ENCODE data around the gene USE1.

USE1 gene

DNA sequence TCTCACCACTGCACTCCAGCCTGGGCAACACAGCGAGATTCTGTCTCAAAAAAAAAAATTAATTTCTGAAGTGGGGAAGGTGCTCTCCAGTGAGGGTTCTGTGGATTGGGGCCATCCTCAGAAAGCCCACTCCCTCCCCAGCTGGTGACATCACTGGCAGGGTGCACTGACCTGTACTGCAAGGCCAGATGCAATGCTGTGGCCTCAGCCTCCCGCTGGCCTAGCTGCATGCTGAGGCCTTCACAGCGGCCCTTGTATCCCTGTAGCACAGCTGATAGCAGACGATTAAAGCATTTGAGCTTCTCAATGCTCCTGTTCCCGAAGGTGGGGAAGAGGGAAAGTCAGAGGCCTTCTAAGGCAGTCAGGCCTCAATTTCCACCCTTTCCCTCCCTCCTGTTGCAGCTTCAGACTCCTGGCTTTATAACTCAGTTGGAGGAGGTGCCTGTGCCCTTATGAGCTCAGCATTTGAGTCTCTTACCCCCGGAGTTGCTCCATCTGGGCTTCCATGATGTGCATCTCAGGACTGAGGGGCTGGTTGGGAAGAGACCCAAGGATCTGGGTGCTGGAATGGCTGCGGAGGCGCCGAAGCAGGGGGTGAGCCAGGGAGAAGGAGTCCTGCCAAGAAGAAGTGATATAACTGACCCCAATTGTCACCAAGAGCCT, 44.1 kb downstream of the USE1 start:
- DNase-seq: no peak

DNA sequence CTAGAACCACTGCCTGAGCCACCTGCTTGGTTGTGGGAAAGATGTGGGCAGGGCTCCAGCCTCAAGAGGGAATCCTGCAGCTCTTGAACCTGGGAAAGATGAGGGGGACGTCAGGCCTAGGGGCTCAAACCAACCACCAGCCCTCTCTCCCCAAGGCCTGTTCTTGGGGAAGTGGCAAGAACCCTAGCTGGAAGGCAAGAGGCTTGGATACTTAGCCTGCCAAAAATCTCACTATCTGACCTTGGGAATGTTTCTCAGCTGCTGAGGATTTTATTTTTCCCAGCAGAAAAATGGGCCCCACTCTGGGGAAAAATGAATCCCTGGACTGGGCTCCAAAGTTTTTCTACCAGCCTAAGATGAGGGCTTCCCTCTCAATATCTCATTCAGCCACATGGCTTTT, 44.8 kb downstream of the USE1 start:
- no peak for DNase-seq

DNA sequence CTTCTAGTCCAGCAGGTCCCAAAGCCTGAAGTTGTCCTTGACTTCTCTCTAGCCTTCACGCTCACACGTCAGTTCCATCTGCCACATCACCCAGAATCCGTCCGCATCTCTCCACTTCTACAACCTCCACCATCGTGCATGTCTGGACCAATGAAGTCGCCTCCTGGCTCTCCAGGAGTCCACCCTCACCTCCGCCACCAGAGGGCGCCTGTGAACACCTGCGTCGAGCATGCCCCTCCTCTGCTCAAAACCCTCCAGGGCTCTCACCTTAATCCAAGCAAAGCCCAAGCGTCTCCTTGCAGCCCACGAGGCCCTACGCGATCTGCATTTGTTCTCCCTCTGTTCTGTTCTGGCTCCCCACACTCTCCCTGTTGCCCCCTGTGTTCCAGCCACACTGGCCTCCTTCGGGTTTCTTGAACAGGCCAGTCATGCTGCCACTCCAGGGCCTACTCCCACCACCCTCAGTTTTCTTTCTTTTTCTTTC, 45.7 kb downstream of the USE1 start:
- DNase-seq: peak; percentile 82 to 83

DNA sequence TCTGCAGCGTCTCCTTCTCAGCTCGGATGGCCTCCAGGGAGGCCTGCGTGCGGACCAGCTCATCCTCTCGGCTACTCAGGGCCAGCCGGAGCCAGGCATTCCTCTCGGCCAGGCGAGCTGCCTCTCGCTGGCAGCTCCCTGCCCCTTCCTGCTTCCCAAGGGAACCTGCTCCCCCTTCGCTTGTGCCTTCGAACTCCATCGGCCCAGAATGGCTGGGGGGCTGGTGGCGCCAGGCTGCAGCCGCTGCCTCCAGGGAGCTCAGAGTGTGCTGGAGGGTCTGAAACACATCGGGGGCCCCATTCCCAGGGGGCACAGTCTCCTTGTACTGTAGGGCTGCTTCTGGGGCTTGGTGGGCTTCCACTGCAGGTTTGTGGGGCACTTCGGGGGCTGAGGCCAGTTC, 47.4 kb downstream of the USE1 start:
- no peak for DNase-seq

DNA sequence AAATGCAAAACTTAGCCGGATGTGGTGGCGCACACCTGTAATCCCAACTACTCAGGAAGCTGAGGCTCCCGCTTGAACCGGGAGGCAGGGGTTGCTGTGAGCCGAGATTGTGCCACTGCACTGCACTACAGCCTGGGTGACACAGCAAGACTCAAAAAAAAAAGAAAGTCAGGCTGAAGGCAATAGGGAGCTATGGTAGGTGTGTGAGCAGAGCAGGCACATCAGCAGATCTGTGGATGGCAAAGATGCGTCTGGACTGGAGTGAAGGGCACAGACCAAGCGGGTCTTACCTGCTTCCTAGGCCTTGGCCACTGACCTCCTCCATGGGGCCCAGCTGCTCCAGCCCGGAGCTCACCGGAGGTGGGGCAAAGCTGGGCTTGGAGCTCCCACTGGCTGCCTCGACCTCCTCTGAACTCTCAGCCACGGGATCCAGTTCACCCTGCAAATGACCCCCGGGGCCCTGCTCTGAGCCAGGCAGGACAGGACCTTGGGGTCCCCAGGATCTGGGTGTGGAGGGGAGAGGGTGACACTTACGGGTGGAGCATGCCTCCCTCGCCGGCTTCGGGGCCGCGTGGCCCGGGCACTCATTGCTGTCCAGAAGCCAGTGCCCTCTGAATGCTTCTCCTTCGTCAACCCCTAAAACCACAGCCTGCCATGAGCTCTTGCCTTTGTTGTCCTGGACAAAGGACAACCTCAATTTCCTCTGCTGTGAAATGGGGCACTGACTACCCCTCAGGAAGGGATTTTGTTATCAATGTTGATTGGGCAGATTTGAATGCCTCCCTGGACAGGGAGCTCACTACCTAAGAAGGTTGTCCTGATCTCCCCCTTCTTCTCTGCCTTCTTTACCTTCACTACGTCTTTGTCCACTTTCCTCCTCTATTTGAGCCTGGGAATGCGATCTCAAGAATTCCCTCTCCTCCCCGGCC, 48.8 kb downstream of the USE1 start:
- no peak for DNase-seq

DNA sequence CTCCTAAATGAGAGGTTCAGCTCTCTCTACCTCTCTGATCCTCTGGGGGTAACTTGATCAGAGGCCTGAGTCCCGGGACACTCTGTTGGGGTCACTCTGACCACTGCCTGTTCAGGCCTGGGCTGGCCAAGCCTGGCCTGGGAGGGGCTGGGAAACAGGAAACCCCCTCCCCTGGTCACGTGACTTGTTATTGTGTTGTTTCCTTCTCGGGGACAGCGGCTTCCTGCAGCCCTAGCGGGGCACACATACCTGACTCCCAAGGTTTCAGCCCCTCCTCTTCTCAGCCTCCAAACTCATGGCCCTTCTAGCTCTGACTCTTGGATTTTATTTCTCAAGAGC, 49.5 kb downstream of the USE1 start, which contains the start of gene USHBP1:
Gene USHBP1, minus strand, starts transcription at position 105 of the 339 bp plus-strand sequence. CDS start 446 bp downstream, outside the sequence.
- DNase-seq: no peak

DNA sequence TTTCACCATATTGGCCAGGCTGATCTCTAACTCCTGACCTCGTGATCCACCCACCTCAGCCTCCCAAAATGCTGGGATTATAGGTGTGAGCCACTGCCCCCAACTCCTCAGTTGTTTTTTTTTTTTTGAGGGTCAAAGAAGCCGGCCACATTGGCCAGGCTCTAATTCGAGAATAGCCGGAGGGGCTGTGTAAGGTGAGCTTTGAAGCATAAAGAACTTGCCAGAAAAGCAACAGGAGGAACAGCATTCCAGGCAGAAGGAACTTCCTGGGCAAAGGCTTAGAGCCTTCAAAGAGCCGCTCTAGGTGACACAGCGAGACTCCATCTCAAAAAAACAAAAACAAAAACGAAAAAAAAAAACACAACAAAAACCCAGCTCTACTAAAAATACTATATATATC, 50.9 kb downstream of the USE1 start:
- no peak for DNase-seq

DNA sequence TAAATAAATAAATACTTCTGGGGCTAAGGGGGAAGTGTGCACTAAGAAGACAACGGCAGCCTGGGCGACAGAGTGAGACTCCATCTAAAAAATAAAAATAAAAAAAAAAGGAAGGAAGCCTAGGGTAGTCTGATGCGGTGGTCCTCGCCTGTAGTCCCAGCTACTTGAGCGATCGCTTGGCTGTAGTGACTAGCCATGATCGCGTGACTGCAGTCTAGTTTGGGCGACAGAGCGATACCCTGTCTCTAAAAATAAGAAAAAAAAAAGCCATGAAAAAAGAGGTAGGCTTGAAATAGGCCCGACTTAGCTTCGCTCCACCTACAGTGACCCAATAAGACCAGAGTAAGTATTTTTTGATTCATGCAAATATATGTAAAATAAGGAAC, 51.4 kb downstream of the USE1 start:
- DNase-seq: peak in 1 of 2 donors; percentile 6

DNA sequence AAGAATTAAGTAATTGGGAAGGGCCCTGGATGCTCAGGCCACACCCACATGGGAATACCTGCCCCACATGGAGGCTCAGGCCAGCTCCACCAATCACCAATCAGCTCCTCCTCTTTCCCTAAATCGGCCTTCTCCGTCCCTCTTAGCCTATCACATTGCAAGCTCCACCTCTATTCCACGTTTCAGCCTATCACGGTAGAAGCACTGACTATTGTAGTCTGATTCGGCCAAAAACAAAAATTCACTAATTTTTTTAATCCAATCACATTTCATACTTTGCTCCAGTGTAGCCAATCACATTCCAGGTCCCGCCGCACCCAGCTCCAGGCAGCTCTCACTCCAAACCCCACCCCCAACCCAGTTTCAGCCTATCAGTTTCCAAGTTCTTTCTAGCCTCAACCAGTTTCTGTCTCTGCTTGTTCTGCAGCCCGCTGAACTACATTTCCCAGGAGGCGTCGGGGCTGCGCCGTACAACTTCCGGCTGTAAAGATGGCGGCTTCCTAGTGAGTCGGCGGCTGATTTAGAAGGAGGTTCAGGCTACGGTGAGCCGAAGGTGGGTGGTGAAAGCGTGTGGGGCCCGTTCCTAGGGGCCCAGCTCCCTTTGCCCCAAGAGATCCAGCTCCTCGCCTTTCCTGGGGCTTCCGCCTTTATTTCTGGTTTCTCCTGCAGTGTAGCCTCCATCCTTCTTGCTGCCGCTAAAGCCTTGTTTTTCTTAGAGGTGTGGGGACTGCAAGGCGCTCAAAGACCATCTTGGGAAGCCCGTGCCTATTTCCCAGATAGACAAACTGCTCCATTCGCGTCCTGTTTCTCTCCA, 52.0 kb downstream of the USE1 start, which contains the start of gene BABAM1:
Gene BABAM1, plus strand, starts transcription at position 469 of the 814 bp plus-strand sequence. CDS start 1,364 bp downstream, outside the sequence.
- DNase-seq: peak; percentile 98 to 99

DNA sequence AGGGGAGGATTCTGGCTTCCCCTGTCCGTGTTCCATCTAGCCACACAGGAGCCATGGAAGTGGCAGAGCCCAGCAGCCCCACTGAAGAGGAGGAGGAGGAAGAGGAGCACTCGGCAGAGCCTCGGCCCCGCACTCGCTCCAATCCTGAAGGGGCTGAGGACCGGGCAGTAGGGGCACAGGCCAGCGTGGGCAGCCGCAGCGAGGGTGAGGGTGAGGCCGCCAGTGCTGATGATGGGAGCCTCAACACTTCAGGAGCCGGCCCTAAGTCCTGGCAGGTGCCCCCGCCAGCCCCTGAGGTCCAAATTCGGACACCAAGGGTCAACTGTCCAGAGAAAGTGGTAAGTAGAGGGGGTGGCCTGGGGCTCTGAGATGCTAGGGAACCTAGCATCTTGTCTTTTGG, 53.6 kb downstream of the USE1 start:
- no peak for DNase-seq
